ENCODE measurements around the gene ANTXR2. TPM values are rescaled to one million over a fixed set of nuclear protein-coding genes. Genes with fewer than 3 reads are reported as not detected.

ANTXR2 gene
- polyA plus RNA-seq, 4 donors: 3.6 to 41.7 (median 10.5) TPM

DNA sequence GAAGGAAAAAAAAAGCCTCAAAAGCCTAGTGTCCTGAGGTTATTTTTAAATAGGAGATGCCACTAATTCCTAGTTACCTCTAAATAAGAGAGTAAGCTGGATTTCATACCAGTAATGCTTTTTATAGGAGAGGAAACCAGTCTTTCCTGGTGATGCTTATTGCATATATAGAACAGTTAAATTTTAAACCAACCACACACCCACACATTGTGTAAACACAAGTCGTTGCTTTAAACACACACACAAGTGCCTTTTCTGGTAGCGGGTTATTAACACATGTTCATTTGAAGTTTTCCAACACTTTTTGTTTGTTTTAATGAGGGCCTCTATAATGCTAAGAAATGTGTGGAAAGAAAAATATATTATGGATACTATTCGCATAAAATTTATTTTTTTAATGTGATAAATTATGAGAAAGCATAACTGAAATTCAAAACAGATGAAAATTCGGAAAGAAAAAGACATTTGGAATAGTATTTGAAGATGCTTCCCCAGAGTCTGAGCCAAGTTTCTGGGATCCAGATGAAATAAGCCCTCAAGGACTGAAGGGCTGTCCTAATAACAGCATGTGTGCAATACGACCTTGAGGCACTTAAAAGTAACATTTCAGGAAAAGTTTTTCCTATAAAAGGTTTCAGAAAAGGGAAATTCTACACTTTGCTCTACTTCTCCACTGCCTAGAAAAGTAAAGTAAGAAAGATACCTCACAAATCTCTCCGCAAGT is 2.0 kb downstream of the ANTXR2 start:
- no peaks in the 10 kb centered on the region for H3K9me3 ChIP-seq (ENCODE audit: control insufficient read depth in 2 of 2, insufficient read depth in 1 of 2, low read depth in 1 of 2, low read length in 1 of 2)
- no peak for FAIRE-seq
- peaks cover 0 to 26% (median 9%) of the 10 kb centered on the region in 3 donors for H3K4me1 ChIP-seq (ENCODE audit: control insufficient read depth in 3 of 3, insufficient read depth in 2 of 3, low read depth in 1 of 3, low read length in 2 of 3)
- 25 to 36% (median 33%) methylated on average over 6 of the region's 6 CpGs for WGBS, 3 donors
- H3K4me3 ChIP-seq (ENCODE audit: low read depth in 1 of 3, low read length in 3 of 3): peak overlapping the region; percentile 82 to 94 (median 88)
- H3K36me3 ChIP-seq (ENCODE audit: control insufficient read depth in 3 of 3, insufficient read depth in 2 of 3, low read depth in 1 of 3, low read length in 3 of 3): peaks cover 0 to 6% (median 6%) of the 10 kb centered on the region in 3 donors
- DNase-seq: peak; percentile 31 to 33
- peak overlapping the region in 2 of 3 donors; percentile 10 to 95 for H3K27ac ChIP-seq (ENCODE audit: low read depth in 1 of 3, low read length in 2 of 3)
- no peaks in the 10 kb centered on the region for H3K27me3 ChIP-seq (ENCODE audit: control insufficient read depth in 3 of 3, insufficient read depth in 3 of 3, low read length in 3 of 3)

DNA sequence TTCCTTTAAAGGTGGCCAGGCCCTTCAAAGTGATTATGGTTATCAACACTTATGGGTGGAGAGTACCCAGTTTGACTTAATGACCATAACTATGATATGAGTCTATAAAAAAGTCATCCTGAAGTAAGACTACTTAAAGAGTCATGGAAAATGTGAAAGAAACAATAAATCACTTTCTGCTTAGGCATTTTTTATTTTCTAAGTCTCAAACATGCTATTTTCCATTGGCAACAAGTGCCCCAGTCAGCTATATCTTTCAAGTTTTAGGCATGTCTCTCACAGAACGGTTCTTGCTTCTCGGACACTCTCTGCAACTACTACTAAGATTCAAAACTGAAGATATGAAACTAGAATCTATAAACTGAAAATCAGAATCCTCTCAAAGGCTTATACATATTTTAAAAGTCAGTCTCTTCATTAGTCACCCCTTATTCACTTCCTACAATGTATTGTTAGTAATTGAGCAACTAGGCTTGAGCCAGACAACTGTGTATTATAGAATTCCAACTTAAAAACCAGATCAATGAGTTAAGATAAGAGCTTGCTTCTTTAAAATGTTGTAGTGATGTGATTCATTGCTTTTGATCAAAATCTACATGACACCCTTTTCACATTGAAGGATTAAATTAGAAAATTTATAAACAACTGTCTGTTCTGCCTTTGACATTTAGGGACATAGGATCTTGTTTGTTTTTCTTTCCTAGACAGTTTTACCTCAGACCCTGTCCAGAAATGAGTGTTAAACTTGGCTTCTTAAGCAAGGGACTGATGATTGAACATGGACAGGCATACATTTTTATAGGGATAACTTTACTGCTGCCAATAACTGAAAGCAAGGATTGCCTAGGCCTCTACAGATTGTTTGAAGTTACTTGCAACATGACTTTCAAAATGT is 2.9 kb downstream of the ANTXR2 start:
- H3K27me3 ChIP-seq (ENCODE audit: control insufficient read depth in 3 of 3, insufficient read depth in 3 of 3, low read length in 3 of 3): no peaks in the 10 kb centered on the region
- no peak overlapping the region for H3K27ac ChIP-seq (ENCODE audit: low read depth in 1 of 3, low read length in 2 of 3)
- DNase-seq (no peak), FAIRE-seq (no peak)
- no peak overlapping the region for H3K4me3 ChIP-seq (ENCODE audit: low read depth in 1 of 3, low read length in 3 of 3)
- no peaks in the 10 kb centered on the region for H3K9me3 ChIP-seq (ENCODE audit: control insufficient read depth in 2 of 2, insufficient read depth in 1 of 2, low read depth in 1 of 2, low read length in 1 of 2)
- WGBS, 3 donors: 69 to 87% (median 82%) methylated on average over 2 of the region's 2 CpGs
- H3K4me1 ChIP-seq (ENCODE audit: control insufficient read depth in 3 of 3, insufficient read depth in 2 of 3, low read depth in 1 of 3, low read length in 2 of 3): peaks cover 0 to 26% (median 9%) of the 10 kb centered on the region in 3 donors
- H3K36me3 ChIP-seq (ENCODE audit: control insufficient read depth in 3 of 3, insufficient read depth in 2 of 3, low read depth in 1 of 3, low read length in 3 of 3): peaks cover 0 to 6% (median 6%) of the 10 kb centered on the region in 3 donors

DNA sequence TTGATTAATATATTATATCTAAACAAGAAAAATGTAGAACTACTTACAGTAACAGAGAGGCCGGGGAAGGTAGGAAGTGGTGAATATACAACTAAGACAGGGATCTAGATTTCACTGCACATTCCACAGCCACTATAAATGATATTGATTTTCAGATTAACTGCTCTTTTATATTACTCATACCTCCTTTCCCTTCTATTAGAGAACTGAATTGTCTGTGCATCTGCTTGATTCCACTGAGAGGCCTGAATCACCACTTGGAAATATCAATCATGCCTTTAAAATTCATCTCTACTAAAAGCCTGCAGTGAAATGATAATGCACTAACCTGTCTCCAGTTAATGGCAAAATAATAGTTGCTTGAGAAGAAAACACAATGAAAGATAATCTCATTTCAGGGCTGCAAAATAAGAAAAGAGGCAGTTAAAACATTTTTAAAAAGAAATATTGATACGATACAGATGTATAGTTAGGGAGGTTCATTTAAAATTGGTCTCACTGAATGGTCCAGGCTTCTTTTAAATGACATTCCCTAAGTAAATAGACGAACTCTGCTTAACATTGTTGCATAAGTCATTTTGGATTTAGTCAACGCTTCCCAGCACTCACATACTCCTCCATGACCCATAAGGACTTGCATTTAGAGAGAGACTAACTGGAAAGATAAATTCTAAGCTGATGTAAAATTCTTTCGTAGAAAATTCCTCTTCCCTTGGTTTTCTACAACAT is 3.8 kb downstream of the ANTXR2 start:
- WGBS, 3 donors: 69 to 76% (median 76%) methylated on average over 5 of the region's 5 CpGs

DNA sequence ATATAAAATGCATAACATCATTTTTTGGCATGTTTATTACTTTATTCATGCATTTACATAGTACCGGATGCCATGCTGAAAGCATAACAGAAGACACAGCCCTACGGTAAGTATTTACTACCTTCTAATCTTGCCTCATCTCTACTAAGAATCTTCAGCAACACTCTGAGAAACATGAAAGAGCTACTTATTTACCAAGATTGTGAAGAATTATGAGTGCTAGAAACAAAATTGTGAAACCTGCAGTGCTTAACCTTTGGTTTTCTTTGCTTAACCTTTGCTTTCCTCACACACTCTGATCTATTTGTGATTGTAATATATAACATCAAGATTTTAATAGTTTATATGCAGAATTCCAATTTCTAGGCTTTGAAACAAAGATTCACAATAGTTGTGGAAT is 7.4 kb downstream of the ANTXR2 start:
- FAIRE-seq (no peak), DNase-seq (no peak)
- 94 to 95% (median 94%) methylated on average over 2 of the region's 2 CpGs for WGBS, 3 donors
- Histone ChIP-seq H3K4me1 (ENCODE audit: control insufficient read depth in 3 of 3, insufficient read depth in 2 of 3, low read depth in 1 of 3, low read length in 2 of 3) (peaks cover 0 to 7% (median 4%) of the 10 kb centered on the region in 3 donors), H3K4me3 (ENCODE audit: low read depth in 1 of 3, low read length in 3 of 3) (no peak overlapping the region), H3K27ac (ENCODE audit: low read depth in 1 of 3, low read length in 2 of 3) (no peak overlapping the region), H3K27me3 (ENCODE audit: control insufficient read depth in 3 of 3, insufficient read depth in 3 of 3, low read length in 3 of 3) (no peaks in the 10 kb centered on the region), H3K9me3 (ENCODE audit: control insufficient read depth in 2 of 2, insufficient read depth in 1 of 2, low read depth in 1 of 2, low read length in 1 of 2) (no peaks in the 10 kb centered on the region), H3K36me3 (ENCODE audit: control insufficient read depth in 3 of 3, insufficient read depth in 2 of 3, low read depth in 1 of 3, low read length in 3 of 3) (peaks cover 0 to 8% (median 8%) of the 10 kb centered on the region in 3 donors)

More for the DNA sequence above, 3.8 kb downstream of the ANTXR2 start:
- Histone ChIP-seq H3K4me3 (ENCODE audit: low read depth in 1 of 3, low read length in 3 of 3) (no peak overlapping the region), H3K4me1 (ENCODE audit: control insufficient read depth in 3 of 3, insufficient read depth in 2 of 3, low read depth in 1 of 3, low read length in 2 of 3) (peaks cover 0 to 26% (median 9%) of the 10 kb centered on the region in 3 donors), H3K27ac (ENCODE audit: low read depth in 1 of 3, low read length in 2 of 3) (no peak overlapping the region), H3K27me3 (ENCODE audit: control insufficient read depth in 3 of 3, insufficient read depth in 3 of 3, low read length in 3 of 3) (no peaks in the 10 kb centered on the region), H3K9me3 (ENCODE audit: control insufficient read depth in 2 of 2, insufficient read depth in 1 of 2, low read depth in 1 of 2, low read length in 1 of 2) (no peaks in the 10 kb centered on the region), H3K36me3 (ENCODE audit: control insufficient read depth in 3 of 3, insufficient read depth in 2 of 3, low read depth in 1 of 3, low read length in 3 of 3) (peaks cover 0 to 6% (median 6%) of the 10 kb centered on the region in 3 donors)
- DNase-seq (peak in 1 of 2 donors; percentile 38), FAIRE-seq (no peak)

DNA sequence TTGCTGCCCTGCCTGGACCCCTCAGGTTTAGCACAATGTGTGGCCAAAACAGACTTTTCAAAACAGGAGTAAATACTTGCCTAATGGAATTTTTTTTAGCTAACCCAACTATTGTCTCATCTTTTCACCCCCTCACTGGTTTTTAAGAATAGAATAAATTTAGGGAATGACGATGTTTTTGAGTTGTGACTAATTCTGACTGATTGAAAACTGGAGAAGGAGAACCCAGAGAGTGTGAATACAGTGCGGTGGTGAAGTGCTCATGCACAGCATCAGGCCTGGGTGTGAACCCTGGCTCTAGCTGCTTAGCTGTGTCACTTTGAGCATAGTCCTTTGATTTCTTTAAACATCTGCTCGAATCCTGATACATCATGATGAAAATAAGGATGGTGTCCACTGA is 10.5 kb downstream of the ANTXR2 start:
- Histone ChIP-seq H3K4me1 (ENCODE audit: control insufficient read depth in 3 of 3, insufficient read depth in 2 of 3, low read depth in 1 of 3, low read length in 2 of 3) (peaks cover 0 to 4% (median 0%) of the 10 kb centered on the region in 3 donors), H3K27me3 (ENCODE audit: control insufficient read depth in 3 of 3, insufficient read depth in 3 of 3, low read length in 3 of 3) (no peaks in the 10 kb centered on the region), H3K4me3 (ENCODE audit: low read depth in 1 of 3, low read length in 3 of 3) (no peak overlapping the region), H3K36me3 (ENCODE audit: control insufficient read depth in 3 of 3, insufficient read depth in 2 of 3, low read depth in 1 of 3, low read length in 3 of 3) (peaks cover 0 to 11% (median 2%) of the 10 kb centered on the region in 3 donors), H3K9me3 (ENCODE audit: control insufficient read depth in 2 of 2, insufficient read depth in 1 of 2, low read depth in 1 of 2, low read length in 1 of 2) (no peaks in the 10 kb centered on the region), H3K27ac (ENCODE audit: low read depth in 1 of 3, low read length in 2 of 3) (no peak overlapping the region)
- no peak for DNase-seq
- no peak for FAIRE-seq
- WGBS, 3 donors: 82 to 92% (median 89%) methylated on average over 3 of the region's 3 CpGs

DNA sequence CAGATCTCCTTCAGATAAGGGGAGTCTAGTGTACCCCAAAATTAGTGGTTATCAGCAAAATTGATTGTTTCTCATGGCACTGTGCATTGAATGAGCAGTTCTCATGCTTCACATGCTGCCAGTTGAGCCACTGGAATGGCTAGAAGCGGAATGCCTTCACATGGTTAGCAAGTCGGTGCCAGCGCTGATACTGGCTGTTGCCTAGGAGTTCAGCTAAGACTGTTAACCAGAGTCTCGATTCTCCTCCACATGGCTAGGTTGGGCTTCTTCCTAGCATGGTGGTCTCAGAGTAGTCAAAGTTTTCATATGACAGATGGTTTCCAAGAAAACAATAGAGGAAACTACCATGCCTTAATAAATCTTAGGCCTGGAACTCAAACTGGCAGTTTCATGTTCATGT is 12.2 kb downstream of the ANTXR2 start:
- DNase-seq: no peak
- Histone ChIP-seq H3K4me1 (ENCODE audit: control insufficient read depth in 3 of 3, insufficient read depth in 2 of 3, low read depth in 1 of 3, low read length in 2 of 3) (peaks cover 0 to 4% (median 0%) of the 10 kb centered on the region in 3 donors), H3K4me3 (ENCODE audit: low read depth in 1 of 3, low read length in 3 of 3) (no peak overlapping the region), H3K27me3 (ENCODE audit: control insufficient read depth in 3 of 3, insufficient read depth in 3 of 3, low read length in 3 of 3) (no peaks in the 10 kb centered on the region), H3K9me3 (ENCODE audit: control insufficient read depth in 2 of 2, insufficient read depth in 1 of 2, low read depth in 1 of 2, low read length in 1 of 2) (no peaks in the 10 kb centered on the region), H3K27ac (ENCODE audit: low read depth in 1 of 3, low read length in 2 of 3) (no peak overlapping the region), H3K36me3 (ENCODE audit: control insufficient read depth in 3 of 3, insufficient read depth in 2 of 3, low read depth in 1 of 3, low read length in 3 of 3) (peaks cover 0 to 8% (median 2%) of the 10 kb centered on the region in 3 donors)
- 95 to 99% (median 98%) methylated on average over 4 of the region's 4 CpGs for WGBS, 3 donors
- FAIRE-seq: no peak

DNA sequence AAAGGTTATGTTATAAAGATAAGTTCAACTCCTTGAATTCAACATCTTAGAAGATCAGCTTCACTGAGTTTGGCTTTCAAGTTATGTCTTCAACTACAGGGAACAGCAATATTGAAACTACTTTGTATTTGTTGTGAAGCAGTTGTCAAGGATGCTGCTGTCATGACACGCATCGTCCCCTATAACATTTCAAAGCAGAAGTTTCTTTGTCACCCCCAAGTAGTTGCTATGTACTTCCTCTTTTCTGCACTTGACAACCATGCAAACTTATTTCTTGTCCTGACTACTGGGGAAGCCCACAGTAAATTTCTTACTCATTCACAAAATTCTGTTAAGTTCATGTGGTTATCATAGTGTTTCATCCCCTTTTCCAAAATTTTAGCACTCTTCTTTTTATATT is 14.3 kb downstream of the ANTXR2 start:
- no peaks in the 10 kb centered on the region for H3K9me3 ChIP-seq (ENCODE audit: control insufficient read depth in 2 of 2, insufficient read depth in 1 of 2, low read depth in 1 of 2, low read length in 1 of 2)
- H3K27me3 ChIP-seq (ENCODE audit: control insufficient read depth in 3 of 3, insufficient read depth in 3 of 3, low read length in 3 of 3): no peaks in the 10 kb centered on the region
- no peak overlapping the region for H3K27ac ChIP-seq (ENCODE audit: low read depth in 1 of 3, low read length in 2 of 3)
- DNase-seq: no peak
- H3K36me3 ChIP-seq (ENCODE audit: control insufficient read depth in 3 of 3, insufficient read depth in 2 of 3, low read depth in 1 of 3, low read length in 3 of 3): peaks cover 0 to 15% (median 2%) of the 10 kb centered on the region in 3 donors
- H3K4me3 ChIP-seq (ENCODE audit: low read depth in 1 of 3, low read length in 3 of 3): no peak overlapping the region
- no peak for FAIRE-seq
- WGBS, 3 donors: 36 to 78% (median 47%) methylated on average over 2 of the region's 2 CpGs
- H3K4me1 ChIP-seq (ENCODE audit: control insufficient read depth in 3 of 3, insufficient read depth in 2 of 3, low read depth in 1 of 3, low read length in 2 of 3): peaks cover 0 to 4% (median 0%) of the 10 kb centered on the region in 3 donors

DNA sequence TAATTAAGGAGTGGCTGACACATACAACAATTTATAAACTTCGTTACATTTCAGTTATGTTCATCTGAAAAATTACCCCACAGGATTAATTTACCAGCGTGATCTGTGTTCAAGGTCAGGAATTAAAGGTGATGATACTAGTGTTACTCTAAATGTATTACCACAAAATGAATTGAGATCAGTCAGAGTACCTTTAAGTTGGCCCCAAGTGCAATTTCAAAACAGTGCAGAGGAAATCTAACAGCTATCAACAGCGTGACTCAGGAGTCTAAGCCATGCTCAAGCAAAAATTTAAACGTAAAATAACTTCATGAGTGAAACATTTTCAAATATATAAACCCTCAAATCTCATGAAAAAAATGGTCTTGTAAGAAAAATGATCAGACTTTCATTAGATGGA is 18.7 kb downstream of the ANTXR2 start:
- Histone ChIP-seq H3K4me3 (ENCODE audit: low read depth in 1 of 3, low read length in 3 of 3) (no peak overlapping the region), H3K4me1 (ENCODE audit: control insufficient read depth in 3 of 3, insufficient read depth in 2 of 3, low read depth in 1 of 3, low read length in 2 of 3) (peaks cover 0 to 4% (median 0%) of the 10 kb centered on the region in 3 donors), H3K27ac (ENCODE audit: low read depth in 1 of 3, low read length in 2 of 3) (no peak overlapping the region), H3K9me3 (ENCODE audit: control insufficient read depth in 2 of 2, insufficient read depth in 1 of 2, low read depth in 1 of 2, low read length in 1 of 2) (no peaks in the 10 kb centered on the region), H3K36me3 (ENCODE audit: control insufficient read depth in 3 of 3, insufficient read depth in 2 of 3, low read depth in 1 of 3, low read length in 3 of 3) (peaks cover 0 to 12% (median 0%) of the 10 kb centered on the region in 3 donors), H3K27me3 (ENCODE audit: control insufficient read depth in 3 of 3, insufficient read depth in 3 of 3, low read length in 3 of 3) (no peaks in the 10 kb centered on the region)
- no peak for DNase-seq
- 87 to 92% (median 90%) methylated on average over 4 of the region's 4 CpGs for WGBS, 3 donors
- FAIRE-seq: no peak

Measured in small intestine (tissue), 7 donors.